ENCODE data around the gene VSIG10. TPM values are rescaled to one million over a fixed set of nuclear protein-coding genes. Genes with fewer than 3 reads are reported as not detected.

The VSIG10 gene
- total RNA-seq, 4 donors from 2014 or later, result 122 to 207 (median 155) TPM

DNA sequence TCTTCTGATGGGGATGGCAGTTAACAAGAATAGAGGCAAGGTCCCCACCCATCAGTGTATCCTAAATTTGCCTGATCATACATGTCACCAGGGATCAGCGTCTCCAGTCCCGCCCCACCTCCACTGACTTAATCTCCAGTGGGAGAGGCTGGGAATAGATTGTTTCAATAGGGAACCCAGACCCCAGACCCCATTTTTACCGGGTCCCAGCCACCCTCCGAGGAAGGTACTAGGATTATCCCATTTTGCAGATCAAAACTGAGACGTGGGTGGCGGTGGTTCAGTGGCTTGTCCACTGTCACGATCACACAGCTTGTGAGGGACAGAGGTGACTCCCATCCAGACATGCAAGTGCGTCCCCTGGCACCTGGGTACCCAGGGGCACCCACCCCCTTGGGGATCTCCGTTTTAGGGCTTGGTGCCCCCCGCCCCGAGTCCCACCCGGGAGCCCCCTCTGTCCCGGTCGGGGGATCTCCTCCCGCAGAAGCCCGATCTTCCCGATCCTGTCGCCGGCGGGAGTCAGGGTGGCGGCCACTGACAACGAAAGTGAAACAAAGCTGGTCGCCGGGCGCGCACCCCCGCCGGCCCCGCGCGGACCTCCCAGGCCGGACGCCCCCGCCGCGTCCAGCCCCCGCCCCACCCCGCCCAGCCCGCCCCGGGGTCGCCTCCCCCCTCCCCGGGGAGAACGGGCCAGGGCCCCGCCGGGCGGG is 43.4 kb downstream of the VSIG10 start:
- H3K4me3 ChIP-seq, result peak overlapping the region; percentile 71 to 90 (median 76)
- TF ChIP-seq POLR2A (IDR thresholded peaks at IDR 0.05), result no peak
- TF ChIP-seq EP300 (IDR thresholded peaks at IDR 0.05; ENCODE audit: low read depth), result no peak
- peak in 1 of 3 donors; percentile 22 for TF ChIP-seq POLR2AphosphoS5 (IDR thresholded peaks at IDR 0.05)
- TF ChIP-seq, protein P1, sequence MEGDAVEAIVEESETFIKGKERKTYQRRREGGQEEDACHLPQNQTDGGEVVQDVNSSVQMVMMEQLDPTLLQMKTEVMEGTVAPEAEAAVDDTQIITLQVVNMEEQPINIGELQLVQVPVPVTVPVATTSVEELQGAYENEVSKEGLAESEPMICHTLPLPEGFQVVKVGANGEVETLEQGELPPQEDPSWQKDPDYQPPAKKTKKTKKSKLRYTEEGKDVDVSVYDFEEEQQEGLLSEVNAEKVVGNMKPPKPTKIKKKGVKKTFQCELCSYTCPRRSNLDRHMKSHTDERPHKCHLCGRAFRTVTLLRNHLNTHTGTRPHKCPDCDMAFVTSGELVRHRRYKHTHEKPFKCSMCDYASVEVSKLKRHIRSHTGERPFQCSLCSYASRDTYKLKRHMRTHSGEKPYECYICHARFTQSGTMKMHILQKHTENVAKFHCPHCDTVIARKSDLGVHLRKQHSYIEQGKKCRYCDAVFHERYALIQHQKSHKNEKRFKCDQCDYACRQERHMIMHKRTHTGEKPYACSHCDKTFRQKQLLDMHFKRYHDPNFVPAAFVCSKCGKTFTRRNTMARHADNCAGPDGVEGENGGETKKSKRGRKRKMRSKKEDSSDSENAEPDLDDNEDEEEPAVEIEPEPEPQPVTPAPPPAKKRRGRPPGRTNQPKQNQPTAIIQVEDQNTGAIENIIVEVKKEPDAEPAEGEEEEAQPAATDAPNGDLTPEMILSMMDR (IDR thresholded peaks at IDR 0.05), result no peak
- peaks cover 4 to 68% (median 45%) of the 10 kb centered on the region in 4 donors for H3K4me1 ChIP-seq
- in situ Hi-C loops (cut with MboI; ENCODE audit: low pct_ligation_motif_present in 1 of 4, low pct_unique_long_range_greater_than_20kb in 1 of 4, low sequenced_read_pairs in 3 of 4), result no loop called here
- 1% methylated on average over 15 of the region's 46 CpGs; no CpG with 5 or more reads in 1 of the 2 donors for WGBS, 2 donors (ENCODE audit: low coverage in 1 of 2)
- peak overlapping the region; percentile 97 to 99 (median 98) for H3K27ac ChIP-seq
- peak; percentile 69 for DNase-seq
- intact Hi-C loops (cut with DNase I; ENCODE audit: low total_unique reads), result no loop called here
- H3K27me3 ChIP-seq, result no peaks in the 10 kb centered on the region
- H3K9me3 ChIP-seq, result no peaks in the 10 kb centered on the region
- H3K36me3 ChIP-seq, result no peaks in the 10 kb centered on the region

DNA sequence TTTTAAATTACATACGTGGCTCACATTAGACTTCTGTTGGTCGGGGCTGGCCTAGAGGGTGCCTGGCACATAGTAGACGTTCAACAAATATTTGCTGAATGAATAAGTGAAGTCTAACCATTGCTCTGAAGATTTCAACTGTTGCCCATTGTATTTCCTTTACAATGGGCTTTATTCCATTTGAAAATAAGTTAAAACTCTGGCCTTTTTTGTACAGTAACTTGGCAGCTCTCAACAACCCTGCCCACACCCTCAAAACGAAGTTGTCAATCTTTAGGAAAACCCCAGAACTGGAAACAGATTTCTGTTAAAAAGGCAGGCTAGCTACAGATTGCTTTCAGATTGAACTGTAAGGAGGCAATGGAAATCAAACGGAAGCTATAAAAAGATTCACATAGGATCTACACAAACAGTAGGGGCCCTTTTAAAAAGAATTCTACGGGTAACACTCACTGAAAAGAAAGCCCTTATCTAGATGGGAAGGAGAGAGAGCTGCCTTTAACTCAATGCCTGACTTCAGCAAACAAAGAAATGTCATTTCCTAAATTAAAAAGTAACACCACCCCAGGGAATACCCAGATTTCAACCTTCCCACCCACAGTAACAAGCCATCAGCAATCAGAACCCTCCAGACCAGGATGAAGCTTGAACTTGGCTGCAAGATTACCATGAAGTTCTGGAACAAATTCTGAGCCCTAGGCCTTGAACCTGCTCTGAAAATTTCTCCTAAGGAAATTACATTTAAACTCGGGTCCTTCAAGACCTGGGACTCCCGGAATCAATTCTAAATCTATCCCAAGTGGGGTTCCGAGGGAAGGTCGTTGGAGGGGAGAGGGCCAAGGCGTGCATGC is 44.2 kb downstream of the VSIG10 start:
- intact Hi-C loops (cut with DNase I; ENCODE audit: low total_unique reads), result no loop called here
- no peak for DNase-seq
- H3K27ac ChIP-seq, result peak overlapping the region; percentile 97 to 99 (median 98)
- peak overlapping the region in 3 of 4 donors; percentile 74 to 90 (median 78) for H3K4me3 ChIP-seq
- TF ChIP-seq EP300 (IDR thresholded peaks at IDR 0.05; ENCODE audit: low read depth) (no peak), POLR2A (IDR thresholded peaks at IDR 0.05) (no peak), POLR2AphosphoS5 (IDR thresholded peaks at IDR 0.05) (no peak)
- TF ChIP-seq, protein P1 (IDR thresholded peaks at IDR 0.05), result no peak
- no peaks in the 10 kb centered on the region for H3K9me3 ChIP-seq
- WGBS, 2 donors (ENCODE audit: low coverage in 1 of 2), result 15 to 24% methylated on average over 4 to 11 of the region's 11 CpGs
- in situ Hi-C loops (cut with MboI; ENCODE audit: low pct_ligation_motif_present in 1 of 4, low pct_unique_long_range_greater_than_20kb in 1 of 4, low sequenced_read_pairs in 3 of 4), result no loop called here
- H3K36me3 ChIP-seq, result no peaks in the 10 kb centered on the region
- H3K27me3 ChIP-seq, result no peaks in the 10 kb centered on the region
- H3K4me1 ChIP-seq, result peaks cover 4 to 61% (median 39%) of the 10 kb centered on the region in 4 donors

DNA sequence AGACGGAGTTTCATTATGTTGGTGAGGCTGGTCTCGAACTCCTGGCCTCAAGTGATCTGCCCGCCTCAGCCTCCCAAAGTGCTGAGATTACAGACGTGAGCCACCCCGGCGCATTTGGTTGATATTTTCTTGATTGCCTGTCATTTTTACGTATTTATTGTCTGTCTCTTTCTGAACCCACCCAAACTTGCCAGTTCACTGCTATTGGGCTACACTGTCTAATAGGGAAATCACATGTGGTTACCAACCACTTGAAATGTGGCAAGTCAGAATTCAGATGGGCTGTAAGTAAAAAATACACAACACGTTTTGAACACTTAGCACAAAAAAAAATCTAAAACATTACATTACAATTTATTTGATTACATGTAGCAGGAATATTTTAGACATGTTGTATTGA is 44.9 kb downstream of the VSIG10 start:
- Histone ChIP-seq H3K4me3 (no peak overlapping the region), H3K27me3 (no peaks in the 10 kb centered on the region), H3K36me3 (no peaks in the 10 kb centered on the region), H3K27ac (peak overlapping the region; percentile 97 to 99 (median 98)), H3K9me3 (no peaks in the 10 kb centered on the region), H3K4me1 (peaks cover 4 to 61% (median 35%) of the 10 kb centered on the region in 4 donors)
- intact Hi-C loops (cut with DNase I; ENCODE audit: low total_unique reads) (no loop called here), in situ Hi-C loops (cut with MboI; ENCODE audit: low pct_ligation_motif_present in 1 of 4, low pct_unique_long_range_greater_than_20kb in 1 of 4, low sequenced_read_pairs in 3 of 4) (no loop called here)
- 75 to 92% methylated on average over 2 to 8 of the region's 8 CpGs for WGBS, 2 donors (ENCODE audit: low coverage in 1 of 2)
- DNase-seq, result no peak
- TF ChIP-seq POLR2A (IDR thresholded peaks at IDR 0.05), result no peak
- TF ChIP-seq EP300 (IDR thresholded peaks at IDR 0.05; ENCODE audit: low read depth), result no peak
- no peak for TF ChIP-seq POLR2AphosphoS5 (IDR thresholded peaks at IDR 0.05)
- TF ChIP-seq, protein P1 (IDR thresholded peaks at IDR 0.05), result no peak

DNA sequence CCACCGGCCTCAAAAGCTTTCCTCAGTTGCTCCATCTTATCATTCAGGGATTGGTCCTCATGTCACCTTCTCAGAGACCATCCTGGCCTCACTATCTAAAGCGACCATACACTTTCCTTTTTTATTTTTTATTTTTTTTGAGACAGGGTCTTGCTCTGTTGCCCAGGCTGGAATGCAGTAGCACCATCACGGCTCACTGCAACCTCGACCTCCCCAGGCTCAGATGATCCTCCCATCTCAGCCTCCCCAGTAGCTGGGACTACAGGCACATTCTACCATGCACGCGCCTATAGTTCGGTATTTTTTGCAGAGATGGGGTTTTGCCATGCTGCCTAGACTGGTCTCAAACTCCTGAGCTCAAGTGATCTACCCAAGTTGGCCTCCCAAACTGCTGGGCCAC is 45.6 kb downstream of the VSIG10 start:
- H3K27me3 ChIP-seq, result no peaks in the 10 kb centered on the region
- no peak overlapping the region for H3K4me3 ChIP-seq
- no peaks in the 10 kb centered on the region for H3K9me3 ChIP-seq
- TF ChIP-seq EP300 (IDR thresholded peaks at IDR 0.05; ENCODE audit: low read depth) (no peak), POLR2A (IDR thresholded peaks at IDR 0.05) (no peak), POLR2AphosphoS5 (IDR thresholded peaks at IDR 0.05) (no peak)
- TF ChIP-seq, protein P1 (IDR thresholded peaks at IDR 0.05), result no peak
- WGBS, 2 donors (ENCODE audit: low coverage in 1 of 2), result 96 to 98% methylated on average over 7 of the region's 7 CpGs
- no peaks in the 10 kb centered on the region for H3K36me3 ChIP-seq
- no peak for DNase-seq
- no peak overlapping the region for H3K27ac ChIP-seq
- in situ Hi-C loops (cut with MboI; ENCODE audit: low pct_ligation_motif_present in 1 of 4, low pct_unique_long_range_greater_than_20kb in 1 of 4, low sequenced_read_pairs in 3 of 4) (no loop called here), intact Hi-C loops (cut with DNase I; ENCODE audit: low total_unique reads) (no loop called here)
- H3K4me1 ChIP-seq, result peaks cover 11 to 61% (median 34%) of the 10 kb centered on the region in 4 donors
